Effector memory CD4-positive, alpha-beta T cell (primary cell): ENCODE results near the gene SPINK2.

Source experiments
- DNase-seq, 3 donors: peaks; one replicate each; pipeline ENCODE4 v3.0.0-alpha.2; 2020
- H3K27ac ChIP-seq: 2 replicates; pipeline ENCODE4 v1.7.0; 2013; ENCODE audit warnings: mild to moderate bottlenecking, low read length, moderate library complexity; ENCODE audit not compliant: insufficient read depth, poor library complexity, severe bottlenecking
- H3K27me3 ChIP-seq: replicated peaks from 2 replicates; pipeline ENCODE4 v1.7.0; 2013; ENCODE audit warnings: mild to moderate bottlenecking, low read length; ENCODE audit not compliant: insufficient read depth, control insufficient read depth, poor library complexity, severe bottlenecking
- H3K36me3 ChIP-seq: 2 replicates; pipeline ENCODE4 v1.7.0; 2013; ENCODE audit warnings: mild to moderate bottlenecking, low read length, moderate library complexity; ENCODE audit not compliant: control insufficient read depth, insufficient read depth
- H3K4me1 ChIP-seq: 2 replicates; pipeline ENCODE4 v1.7.0; 2013; ENCODE audit warnings: low read length, mild to moderate bottlenecking; ENCODE audit not compliant: control insufficient read depth, insufficient read depth, poor library complexity, severe bottlenecking
- H3K4me3 ChIP-seq: 2 replicates; pipeline ENCODE4 v1.7.0; 2013; ENCODE audit warnings: low read length, low read depth, mild to moderate bottlenecking; ENCODE audit not compliant: insufficient read depth, poor library complexity, severe bottlenecking
- H3K9me3 ChIP-seq: 2 replicates; pipeline ENCODE4 v1.7.0; 2013; ENCODE audit warnings: mild to moderate bottlenecking, low read length, moderate library complexity; ENCODE audit not compliant: control insufficient read depth

SPINK2 gene

DNA sequence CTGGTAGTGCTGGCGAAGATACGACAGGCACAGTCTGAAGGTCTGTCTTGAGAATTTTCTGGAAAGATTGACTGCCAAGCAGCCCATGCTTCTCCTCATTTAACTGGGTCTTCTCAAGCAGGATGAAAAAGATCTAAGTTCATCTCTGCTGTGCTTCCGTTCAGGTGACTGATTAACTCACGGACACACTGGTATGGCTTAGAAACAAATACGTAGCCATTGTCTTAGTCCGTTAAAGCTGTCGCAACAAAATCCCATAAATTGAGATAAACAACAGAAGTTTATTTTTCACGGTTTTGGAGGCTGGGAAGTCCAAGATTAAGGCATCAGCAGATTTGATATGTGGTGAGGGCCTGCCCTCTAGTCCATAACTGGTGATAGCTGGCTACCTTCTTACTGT, 39.5 kb downstream of the SPINK2 start:
- no peak for DNase-seq
- H3K36me3 ChIP-seq: no peaks in the 10 kb centered on the region
- no peaks in the 10 kb centered on the region for H3K27me3 ChIP-seq
- H3K4me1 ChIP-seq: no peaks in the 10 kb centered on the region
- no peak overlapping the region for H3K27ac ChIP-seq
- H3K9me3 ChIP-seq: no peaks in the 10 kb centered on the region
- H3K4me3 ChIP-seq: no peak overlapping the region

GRCh38 chr4:56773346-56773745, 48.2 kb downstream of the SPINK2 start:
- Histone ChIP-seq H3K27me3 (no peaks in the 10 kb centered on the region), H3K36me3 (no peaks in the 10 kb centered on the region), H3K4me3 (no peak overlapping the region), H3K4me1 (no peaks in the 10 kb centered on the region), H3K9me3 (no peaks in the 10 kb centered on the region), H3K27ac (no peak overlapping the region)
- no peak for DNase-seq

DNA sequence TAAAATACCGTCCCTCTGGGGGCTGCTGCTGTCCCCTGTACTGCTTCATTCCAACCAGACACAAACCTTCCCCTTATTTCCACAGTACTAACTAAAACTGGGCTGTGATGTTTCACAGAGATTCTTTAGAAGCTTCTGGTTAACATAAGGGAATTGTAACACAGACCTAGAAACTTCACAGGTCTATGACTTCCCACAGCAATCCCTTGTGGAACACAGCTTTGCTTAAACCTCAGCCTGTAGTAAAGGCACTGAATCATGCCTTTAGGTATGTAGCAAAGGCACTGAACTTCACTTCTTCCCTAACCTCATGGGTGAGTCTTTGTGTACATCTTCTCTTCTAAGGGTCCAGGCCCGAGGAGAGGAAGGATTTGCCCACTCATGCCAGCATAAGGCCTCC, 49.4 kb downstream of the SPINK2 start:
- Histone ChIP-seq H3K27me3 (no peaks in the 10 kb centered on the region), H3K4me3 (no peak overlapping the region), H3K9me3 (no peaks in the 10 kb centered on the region), H3K27ac (no peak overlapping the region), H3K36me3 (no peaks in the 10 kb centered on the region), H3K4me1 (no peaks in the 10 kb centered on the region)
- no peak for DNase-seq

GRCh38 chr4:56768763-56769162, 52.7 kb downstream of the SPINK2 start:
- no peak for DNase-seq
- H3K4me1 ChIP-seq: no peaks in the 10 kb centered on the region
- H3K27ac ChIP-seq: no peak overlapping the region
- H3K27me3 ChIP-seq: no peaks in the 10 kb centered on the region
- H3K9me3 ChIP-seq: no peaks in the 10 kb centered on the region
- no peak overlapping the region for H3K4me3 ChIP-seq
- no peaks in the 10 kb centered on the region for H3K36me3 ChIP-seq

- no peaks in the 10 kb centered on the region for H3K4me1 ChIP-seq
- no peaks in the 10 kb centered on the region for H3K27me3 ChIP-seq
- DNase-seq: no peak
Observed at GRCh38 chr4:56768316-56768715, 53.2 kb downstream of the SPINK2 start.

DNA sequence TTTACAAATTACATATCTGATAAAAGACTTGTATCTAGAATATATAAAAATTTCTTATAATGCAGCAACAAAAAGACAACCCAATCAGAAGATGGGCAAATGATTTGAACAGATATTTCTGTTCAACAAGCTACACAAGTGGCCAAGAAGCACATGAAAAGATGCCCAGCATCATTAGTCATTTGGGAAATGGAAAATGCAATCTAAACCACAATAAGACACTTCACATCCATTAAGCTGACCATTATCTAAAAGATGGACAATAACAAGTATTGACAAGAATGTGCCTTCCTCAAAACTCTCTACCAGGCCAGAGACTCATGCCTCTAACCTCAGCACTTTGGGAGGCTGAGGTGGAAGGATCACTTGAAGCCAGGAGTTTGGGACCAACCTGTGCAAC, 53.9 kb downstream of the SPINK2 start:
- Histone ChIP-seq H3K4me3 (no peak overlapping the region), H3K4me1 (no peaks in the 10 kb centered on the region), H3K27me3 (no peaks in the 10 kb centered on the region), H3K36me3 (no peaks in the 10 kb centered on the region), H3K9me3 (no peaks in the 10 kb centered on the region), H3K27ac (no peak overlapping the region)
- DNase-seq: no peak

More at GRCh38 chr4:56768316-56768715, 53.2 kb downstream of the SPINK2 start:
- no peak overlapping the region for H3K27ac ChIP-seq
- no peak overlapping the region for H3K4me3 ChIP-seq
- no peaks in the 10 kb centered on the region for H3K9me3 ChIP-seq
- no peaks in the 10 kb centered on the region for H3K36me3 ChIP-seq

DNA sequence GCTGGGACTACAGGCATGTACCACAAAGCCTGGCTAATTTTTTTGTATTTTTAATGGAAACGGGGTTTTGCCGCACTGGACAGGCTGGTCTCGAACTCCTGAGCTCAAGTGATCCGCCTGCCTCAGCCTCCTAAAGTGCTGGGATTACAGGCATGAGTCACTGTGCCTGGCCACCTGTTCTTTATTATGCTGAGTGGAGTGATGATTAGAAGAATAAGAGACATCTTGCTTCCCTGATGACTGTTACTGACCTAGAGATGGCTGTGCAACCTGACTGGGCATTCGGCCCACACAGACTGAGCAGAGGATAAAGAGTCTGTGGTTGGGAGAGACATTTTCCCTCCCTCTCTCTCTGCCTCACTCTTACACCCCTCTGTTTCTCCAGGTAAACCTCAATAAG, 56.7 kb downstream of the SPINK2 start:
- no peaks in the 10 kb centered on the region for H3K36me3 ChIP-seq
- H3K27ac ChIP-seq: no peak overlapping the region
- no peaks in the 10 kb centered on the region for H3K27me3 ChIP-seq
- no peak overlapping the region for H3K4me3 ChIP-seq
- H3K4me1 ChIP-seq: no peaks in the 10 kb centered on the region
- no peak for DNase-seq
- no peaks in the 10 kb centered on the region for H3K9me3 ChIP-seq

GRCh38 chr4:56764223-56764622, 57.3 kb downstream of the SPINK2 start:
- Histone ChIP-seq H3K4me1 (no peaks in the 10 kb centered on the region), H3K27ac (no peak overlapping the region), H3K36me3 (no peaks in the 10 kb centered on the region), H3K27me3 (no peaks in the 10 kb centered on the region), H3K4me3 (no peak overlapping the region), H3K9me3 (no peaks in the 10 kb centered on the region)
- no peak for DNase-seq

DNA sequence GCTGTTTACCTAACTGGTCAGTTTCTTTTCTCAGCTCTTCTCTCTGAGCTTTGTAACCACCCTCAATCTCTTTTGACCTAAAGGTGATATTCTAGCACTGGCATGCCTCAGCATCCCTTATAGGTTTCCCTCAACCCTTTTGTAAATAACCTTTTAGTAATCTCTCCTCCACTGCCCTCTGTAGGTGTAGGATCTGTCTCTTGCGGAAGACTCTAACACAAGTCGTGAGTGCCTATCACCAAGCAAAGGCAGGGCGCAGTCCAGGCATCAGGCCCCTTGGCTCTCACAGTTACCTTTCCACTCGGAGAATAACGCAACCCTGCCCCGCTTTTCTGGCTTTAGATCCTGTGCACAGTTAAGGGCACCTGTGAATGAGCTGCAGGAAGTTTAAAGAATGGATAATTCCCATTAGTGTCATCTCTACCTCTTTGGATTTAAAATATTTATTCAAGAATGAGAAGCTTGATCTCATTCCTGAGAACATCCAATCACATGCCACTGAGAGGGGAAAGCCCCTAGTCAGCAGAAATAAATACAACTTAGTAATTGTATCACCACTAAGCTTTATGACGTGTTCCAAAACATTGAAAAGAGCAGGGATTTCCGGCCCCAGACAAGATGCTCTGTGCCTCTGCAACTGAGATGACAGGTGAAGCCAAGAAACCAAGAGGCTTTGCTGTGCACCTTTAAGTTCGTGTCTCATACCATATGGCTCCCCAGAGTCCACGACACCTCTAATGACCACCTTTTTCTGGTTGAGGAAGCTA, 58.8 kb downstream of the SPINK2 start:
- peaks cover 14% of the 10 kb centered on the region for H3K4me1 ChIP-seq
- no peak overlapping the region for H3K27ac ChIP-seq
- no peaks in the 10 kb centered on the region for H3K27me3 ChIP-seq
- H3K9me3 ChIP-seq: no peaks in the 10 kb centered on the region
- no peaks in the 10 kb centered on the region for H3K36me3 ChIP-seq
- no peak overlapping the region for H3K4me3 ChIP-seq
- DNase-seq: no peak

DNA sequence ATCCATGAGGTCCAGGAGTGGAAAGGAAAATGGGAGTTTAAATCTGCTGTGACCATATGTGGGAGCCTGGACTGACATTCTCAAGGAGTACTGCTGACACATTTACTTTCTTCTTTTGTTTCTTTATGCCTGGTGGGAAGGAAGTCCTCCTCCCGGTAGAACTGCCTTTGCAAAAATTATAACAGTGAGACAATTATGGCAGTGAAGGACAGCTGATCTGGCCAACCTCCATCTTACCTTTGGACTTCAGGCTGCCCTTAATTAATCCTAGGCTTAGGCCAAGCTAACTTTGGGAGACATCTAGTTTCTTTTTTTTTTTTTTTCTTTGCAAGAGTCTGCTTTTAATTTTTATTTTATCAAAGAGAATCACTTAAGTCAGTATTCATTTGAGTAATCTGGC, 61.3 kb downstream of the SPINK2 start:
- no peak for DNase-seq
- no peaks in the 10 kb centered on the region for H3K36me3 ChIP-seq
- H3K4me1 ChIP-seq: peaks cover 27% of the 10 kb centered on the region
- H3K4me3 ChIP-seq: no peak overlapping the region
- H3K27me3 ChIP-seq: no peaks in the 10 kb centered on the region
- H3K9me3 ChIP-seq: no peaks in the 10 kb centered on the region
- H3K27ac ChIP-seq: no peak overlapping the region
